Measurements from ENCODE around the gene FGFBP2.

FGFBP2 gene

DNA sequence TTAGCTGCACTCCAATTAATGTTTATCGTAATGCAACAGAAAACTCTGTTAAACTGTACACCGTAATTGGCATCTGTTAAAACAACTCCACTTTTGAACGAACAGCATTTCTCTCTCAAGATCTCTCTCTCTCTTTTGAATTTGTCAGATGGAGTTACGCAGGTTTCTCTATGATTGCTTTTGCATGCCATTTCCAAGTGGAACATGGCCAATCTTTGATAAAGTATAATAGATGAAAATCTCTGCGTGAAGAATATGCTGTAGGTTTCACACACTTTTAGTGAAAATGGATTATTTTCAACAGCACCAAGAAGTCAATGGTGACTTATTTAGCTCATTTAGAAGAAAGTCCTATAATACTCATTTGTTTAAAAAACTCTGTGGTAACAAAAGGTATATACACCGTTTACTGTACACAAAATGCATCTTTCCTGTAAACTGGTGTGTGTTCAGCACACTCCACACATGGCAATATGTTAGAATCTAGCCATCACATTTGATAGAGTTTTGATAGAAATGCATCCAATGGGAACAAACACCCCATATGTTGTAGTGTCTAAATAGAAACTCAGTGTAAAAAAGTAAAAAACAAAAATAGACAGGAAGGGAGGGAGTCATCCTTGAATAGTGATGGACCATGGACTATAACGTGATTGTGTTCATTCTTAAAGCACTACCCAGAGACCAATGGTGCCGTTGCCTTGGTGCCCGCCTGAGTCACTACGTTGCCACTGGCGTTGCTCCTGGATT lies 5.8 kb upstream of the FGFBP2 start:
- FAIRE-seq (no peak), DNase-seq (ENCODE audit: low spot score) (no peak)

DNA sequence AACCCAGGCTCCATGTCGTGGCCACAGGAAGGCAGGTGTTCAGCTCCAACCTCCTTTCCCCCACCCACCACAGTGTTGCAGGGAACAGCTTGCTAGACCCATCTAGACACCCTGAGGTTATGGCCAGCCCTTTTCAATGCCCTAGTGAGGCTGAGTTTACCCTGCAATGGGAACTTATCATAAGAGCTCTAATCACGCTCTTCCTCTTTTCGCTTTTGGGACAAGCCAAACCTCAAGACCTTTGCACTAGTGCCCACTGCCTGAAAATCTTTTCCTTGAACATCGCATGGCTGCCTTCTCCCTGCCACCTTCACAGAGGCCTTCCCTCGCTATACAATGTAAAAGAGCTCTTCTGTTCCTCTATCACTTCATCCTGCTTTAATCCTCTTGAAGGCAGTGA lies 2.4 kb upstream of the FGFBP2 start:
- no peak for FAIRE-seq
- DNase-seq (ENCODE audit: low spot score), result no peak

DNA sequence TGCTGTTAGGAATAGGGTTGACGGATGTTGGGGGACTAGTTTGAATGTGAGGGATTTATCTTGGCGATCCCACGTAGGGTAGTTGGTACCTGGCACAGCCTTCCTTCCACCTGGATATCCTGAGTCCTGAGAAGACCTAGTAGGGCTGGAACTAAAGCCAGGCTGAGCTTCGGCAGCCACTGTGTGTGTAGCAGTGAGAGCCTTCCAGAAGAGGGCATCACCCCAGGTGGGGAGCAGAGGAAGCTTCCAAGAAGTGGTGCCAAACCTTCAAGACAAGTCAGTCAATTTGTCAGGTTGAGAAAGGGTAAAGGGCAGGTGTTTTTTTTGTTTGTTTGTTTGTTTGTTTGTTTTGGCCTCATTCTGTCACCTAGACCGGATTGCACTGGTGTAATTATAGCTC lies 1.2 kb upstream of the FGFBP2 start:
- no peak for FAIRE-seq
- DNase-seq (ENCODE audit: low spot score), result no peak

DNA sequence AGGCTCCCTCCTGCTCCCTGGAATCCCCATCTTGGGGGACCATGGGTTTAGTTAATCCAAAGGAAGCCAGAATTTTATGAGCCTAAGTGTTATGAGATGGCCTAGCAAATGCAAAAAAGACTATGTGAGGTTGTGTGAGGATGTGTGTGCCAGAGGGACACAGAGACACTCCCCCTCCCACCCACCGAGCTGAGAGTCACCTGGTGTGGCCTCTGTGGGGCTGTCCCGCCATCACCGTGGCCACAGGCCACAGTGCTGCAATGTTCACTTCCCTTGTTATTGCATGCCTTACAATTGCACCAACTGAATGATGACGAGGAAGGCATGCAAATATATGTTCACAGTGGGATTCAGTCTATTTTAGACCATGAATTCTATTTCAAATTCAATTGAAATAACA lies 601 bp upstream of the FGFBP2 start:
- DNase-seq (ENCODE audit: low spot score), result no peak
- FAIRE-seq, result no peak

DNA sequence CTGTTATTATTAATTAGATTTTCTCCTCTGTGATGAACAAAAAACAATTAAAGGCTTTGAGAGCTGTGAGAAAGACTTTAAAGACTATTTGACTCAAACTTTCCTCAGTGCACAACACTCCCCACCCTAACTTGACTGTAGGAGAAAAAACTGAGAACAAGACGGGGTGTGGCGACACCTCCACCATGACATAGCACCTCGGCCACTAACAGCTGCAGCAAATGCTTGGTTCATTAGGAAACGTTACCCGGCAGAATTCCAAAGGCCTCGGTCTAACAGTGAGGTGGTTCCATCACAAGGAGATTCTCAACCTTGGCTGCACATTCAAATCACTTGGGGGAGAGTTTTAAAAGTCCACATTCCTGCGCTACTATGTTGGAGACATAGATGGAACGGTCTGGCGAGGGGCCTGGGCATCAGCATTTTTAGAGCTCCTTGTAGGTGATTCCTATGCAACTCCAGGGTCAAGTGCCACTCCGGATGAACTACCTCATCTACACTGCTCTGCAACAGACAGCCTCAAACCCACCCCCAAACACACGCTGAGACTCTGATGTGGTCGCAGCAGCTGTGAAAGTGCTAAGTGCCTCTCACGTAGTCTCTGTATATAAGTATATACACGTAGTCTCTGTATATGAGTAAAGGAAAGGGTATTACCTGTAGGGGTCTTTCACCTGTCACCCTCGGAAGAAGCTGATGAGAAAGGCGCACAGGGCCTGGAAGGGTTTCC lies 1.0 kb downstream of the FGFBP2 start:
- no peak for FAIRE-seq
- no peak for DNase-seq (ENCODE audit: low spot score)

DNA sequence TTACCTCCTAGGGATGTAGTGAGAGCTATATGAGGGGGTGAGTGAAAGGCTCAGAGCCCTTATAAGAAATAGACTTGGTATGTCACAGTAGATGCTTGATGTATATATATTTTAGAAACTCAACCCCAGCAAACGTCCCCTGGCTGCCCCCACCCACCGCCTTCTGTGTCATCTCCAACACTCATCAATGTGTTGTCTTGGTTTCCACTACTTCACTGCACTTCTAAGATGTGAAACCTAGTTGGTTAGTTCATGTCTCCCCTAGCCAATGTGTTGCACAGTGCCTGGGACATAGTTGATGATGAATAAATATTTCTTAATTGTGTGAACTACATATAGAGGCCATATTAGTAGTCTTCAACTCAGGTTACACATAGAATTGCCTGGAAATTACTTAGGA lies 4.4 kb downstream of the FGFBP2 start:
- no peak for DNase-seq (ENCODE audit: low spot score)
- FAIRE-seq, result no peak

DNA sequence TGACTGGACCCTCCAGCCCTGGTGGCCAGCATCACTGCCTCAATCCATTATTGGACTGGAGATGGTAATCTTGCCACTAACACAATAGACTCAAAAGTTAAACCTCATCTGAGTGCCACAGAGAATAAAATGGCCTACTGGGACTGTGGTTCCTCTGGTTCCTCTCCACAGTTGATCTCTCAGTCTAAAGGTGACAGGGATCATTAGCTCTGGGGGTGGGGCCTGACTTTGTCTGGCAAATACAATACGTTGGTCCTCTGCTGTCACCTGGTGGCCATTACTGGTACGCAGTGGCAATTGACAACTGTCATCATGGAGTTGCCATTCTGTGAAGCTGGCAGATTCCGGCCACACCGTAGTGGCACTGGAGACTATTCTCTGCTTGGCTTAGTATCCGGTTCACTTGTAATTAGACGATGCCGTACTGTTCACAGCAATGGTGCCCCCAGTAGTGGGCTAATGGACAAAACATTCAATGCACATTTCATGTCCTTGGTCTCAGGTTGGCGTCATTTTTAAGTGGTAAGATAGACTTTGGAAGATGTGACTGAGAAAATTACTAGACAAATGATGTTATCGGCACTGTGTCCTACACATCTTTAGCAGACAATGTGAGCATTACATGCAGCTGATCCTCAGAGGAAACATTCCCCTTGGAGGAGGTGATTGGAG lies 6.7 kb downstream of the FGFBP2 start:
- FAIRE-seq (peak; percentile 86), DNase-seq (ENCODE audit: low spot score) (peak; percentile 62)

DNA sequence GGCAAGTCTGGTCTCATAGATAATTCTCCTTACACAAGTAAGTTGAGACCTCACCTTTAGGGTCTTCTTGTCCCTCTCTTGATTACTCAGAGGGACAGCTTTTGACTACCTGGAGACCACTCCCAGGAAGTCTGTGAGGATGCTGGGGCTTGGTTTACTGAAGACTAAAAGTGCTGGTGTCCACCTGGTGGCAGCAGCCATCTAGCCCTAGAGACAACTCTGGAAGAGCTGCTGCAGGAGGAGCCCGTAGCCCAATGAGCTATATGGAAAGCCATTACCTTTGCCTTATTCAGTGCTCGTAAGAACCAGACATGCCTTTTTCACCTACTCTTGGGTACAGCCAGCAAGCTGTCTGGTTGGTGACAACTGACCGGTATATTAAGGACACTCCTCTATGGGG lies 7.3 kb downstream of the FGFBP2 start:
- DNase-seq (ENCODE audit: low spot score) (no peak), FAIRE-seq (no peak)

DNA sequence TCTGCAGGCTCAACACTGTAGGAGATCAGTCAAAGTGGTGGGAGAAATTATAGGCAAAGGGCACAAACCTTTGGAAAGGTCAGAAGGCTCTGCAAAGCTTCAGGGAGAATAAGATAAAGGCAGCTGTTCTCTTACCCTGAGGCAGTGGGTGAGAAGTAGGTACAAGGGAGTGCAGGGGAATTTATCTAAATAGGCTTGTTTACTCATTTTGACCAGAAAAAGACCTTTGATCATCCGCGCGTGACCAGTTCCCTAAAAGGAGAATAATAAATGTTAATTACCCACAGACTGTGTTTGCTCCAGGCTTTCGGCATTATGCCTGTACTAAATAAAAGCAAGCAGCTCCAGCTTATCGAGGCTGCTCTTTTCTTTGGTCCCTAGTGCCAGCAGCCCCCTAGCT lies 9.3 kb downstream of the FGFBP2 start:
- DNase-seq (ENCODE audit: low spot score) (no peak), FAIRE-seq (no peak)

DNA sequence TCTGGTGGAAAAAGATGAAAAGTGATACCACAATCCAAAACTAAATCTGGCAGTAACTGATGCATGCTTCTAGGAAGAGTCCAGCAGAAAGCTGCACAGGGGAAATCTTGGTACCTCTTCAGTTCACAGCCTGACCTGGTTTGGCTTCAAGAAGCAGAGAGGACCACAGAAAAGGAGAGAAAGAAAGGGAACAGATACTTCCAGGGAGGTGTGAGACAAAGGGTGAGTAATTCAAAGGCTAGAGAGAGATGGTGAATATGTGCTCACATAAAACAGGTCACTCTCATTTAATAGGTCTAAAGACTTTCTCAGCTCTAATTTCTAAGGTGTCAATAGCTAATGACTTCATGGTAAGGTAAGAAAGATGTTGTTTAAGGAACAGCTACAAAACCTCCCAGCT lies 11.2 kb downstream of the FGFBP2 start:
- no peak for FAIRE-seq

DNA sequence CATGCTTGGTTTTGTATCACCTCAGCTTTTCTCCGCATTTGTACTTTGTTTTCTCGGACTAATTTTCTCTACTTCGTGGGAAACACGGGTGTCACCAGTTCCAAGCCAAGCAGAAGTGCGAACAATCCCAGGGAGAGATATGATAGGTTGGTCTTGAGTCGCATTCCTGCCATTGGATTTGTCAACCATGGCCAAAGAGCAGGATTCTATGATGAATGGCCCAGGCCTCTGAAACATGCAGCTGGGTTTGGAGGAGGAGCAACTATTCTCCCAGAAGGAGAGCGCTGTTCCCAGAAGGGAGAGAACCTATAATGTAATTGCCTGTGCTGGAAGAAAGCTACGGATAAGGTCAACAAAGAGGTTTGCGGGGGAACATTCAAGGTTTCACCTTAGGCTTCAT lies 14.1 kb downstream of the FGFBP2 start:
- DNase-seq (ENCODE audit: low spot score) (no peak), FAIRE-seq (no peak)

More for the DNA sequence above, 11.2 kb downstream of the FGFBP2 start:
- DNase-seq (ENCODE audit: low spot score), result no peak

DNA sequence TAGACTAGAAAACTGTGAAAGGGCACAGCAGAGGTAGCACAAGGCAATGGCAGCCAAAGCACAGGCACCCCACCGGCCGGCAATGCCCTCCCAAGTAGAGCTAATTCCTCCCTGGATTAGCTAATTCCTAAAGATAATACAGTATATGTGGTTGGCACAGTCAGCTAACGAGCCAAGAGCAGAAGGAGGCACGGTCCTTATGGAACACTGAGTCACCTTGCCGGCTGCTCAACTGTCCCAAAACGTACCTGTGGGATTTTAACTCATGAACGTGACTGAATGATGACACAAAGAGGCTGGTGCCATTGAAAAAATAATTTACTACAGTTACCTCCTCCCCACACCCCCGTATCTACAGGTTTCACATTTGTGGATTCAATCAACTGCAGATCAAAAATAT lies 15.3 kb downstream of the FGFBP2 start:
- DNase-seq (ENCODE audit: low spot score) (no peak), FAIRE-seq (no peak)

DNA sequence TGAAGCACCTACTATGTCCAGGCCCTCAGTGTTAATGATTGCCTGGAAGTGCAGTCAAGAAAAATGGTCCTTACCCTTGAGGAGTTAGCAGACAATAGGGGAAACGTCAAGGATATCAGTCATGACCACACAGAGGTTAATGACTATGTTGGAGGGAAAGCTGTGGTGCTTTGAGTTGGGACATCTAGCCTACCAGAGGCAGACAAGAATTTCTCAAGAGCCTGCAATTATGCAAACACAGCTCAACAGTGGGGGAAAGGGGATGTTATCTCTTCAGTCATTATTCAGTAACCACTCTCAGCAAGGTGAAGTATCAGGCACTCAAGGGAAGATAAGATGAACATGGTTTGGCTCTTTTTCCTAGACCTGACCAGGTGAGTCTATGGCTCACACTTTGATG lies 17.5 kb downstream of the FGFBP2 start:
- no peak for FAIRE-seq
- DNase-seq (ENCODE audit: low spot score), result no peak

DNA sequence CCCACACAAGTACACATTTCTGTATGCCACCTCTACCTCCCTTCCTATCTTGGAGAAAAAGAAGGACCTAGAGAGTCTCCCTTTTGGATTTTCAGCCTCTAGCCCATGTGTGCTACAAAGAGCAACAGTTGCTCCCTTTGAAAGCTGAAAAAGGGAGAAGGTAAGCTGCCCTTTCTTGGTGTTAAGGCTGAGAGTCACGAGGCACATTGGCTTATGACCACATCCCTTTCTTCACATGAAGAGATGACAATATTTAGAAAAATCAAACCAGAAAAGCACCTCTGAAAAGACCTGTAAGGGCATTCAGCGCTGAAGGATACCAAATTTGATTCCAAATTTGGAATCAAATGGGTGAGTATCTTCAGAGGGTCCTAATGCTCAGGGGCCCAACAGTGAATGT lies 18.1 kb downstream of the FGFBP2 start:
- no peak for FAIRE-seq
- DNase-seq (ENCODE audit: low spot score), result no peak

DNA sequence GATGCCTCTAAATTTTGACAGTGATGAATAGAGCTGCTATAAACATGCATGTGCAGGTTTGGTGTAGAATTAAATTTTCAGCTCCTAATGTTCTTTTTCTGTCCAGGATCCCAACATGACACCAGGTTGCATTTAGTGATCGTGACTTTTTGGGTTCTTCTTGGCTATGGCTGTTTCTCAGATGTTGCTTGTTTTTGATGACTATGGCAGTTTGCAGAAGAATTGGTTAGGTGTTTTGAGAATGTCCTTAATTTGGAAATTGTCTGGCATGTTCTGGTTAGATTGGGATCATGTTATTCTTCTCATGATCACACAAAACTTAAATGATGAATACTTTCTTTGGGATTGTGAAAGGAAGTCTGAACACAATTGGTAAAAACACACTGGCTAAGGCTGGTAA lies 20.7 kb downstream of the FGFBP2 start:
- FAIRE-seq, result no peak
- DNase-seq (ENCODE audit: low spot score), result no peak

DNA sequence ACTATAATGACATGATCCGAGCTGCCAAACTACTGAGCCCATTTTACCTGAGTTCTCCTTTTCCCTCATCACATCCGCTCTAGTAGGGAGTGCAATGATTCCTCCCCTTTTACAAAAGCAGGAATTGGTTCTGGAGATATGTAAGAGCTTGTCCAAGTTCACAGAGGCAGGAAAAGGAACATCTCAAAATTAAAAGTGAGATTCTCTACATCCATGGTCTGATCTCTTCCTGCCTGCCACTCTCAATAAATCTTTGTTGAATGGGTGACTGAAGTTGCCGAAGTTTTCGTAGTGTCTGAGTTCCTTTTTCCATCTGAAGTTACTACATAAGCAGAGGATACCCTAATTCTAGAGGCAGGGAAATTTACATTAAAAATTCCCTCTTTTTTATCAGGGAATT lies 24.3 kb downstream of the FGFBP2 start, which contains the start of gene FGFBP1:
FGFBP1 (minus strand) TSS at position 101 of the 400 bp plus-strand sequence. CDS start 2,108 bp downstream, outside the sequence.
- no peak for FAIRE-seq
- DNase-seq (ENCODE audit: low spot score), result no peak

DNA sequence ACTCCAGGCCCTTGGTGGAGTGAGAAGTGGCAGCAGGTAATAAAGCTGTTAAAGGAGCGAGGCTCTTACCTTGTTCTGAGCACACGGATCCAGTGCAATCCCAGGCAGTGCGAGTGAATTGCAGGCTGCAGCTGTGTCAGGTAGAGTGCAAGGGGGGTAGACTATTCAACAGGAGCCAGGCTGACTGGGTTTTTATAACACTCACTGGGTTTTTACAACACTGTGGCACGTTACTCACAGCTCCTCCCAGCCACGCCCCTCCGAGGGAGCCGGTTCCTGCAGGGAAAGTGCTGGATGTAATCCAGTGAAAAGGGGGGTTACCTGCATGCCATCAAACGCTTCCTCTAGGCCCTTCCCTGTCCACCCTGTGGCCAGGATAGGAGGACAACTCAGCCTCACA lies 24.8 kb downstream of the FGFBP2 start:
- DNase-seq (ENCODE audit: low spot score), result peak; percentile 21

DNA sequence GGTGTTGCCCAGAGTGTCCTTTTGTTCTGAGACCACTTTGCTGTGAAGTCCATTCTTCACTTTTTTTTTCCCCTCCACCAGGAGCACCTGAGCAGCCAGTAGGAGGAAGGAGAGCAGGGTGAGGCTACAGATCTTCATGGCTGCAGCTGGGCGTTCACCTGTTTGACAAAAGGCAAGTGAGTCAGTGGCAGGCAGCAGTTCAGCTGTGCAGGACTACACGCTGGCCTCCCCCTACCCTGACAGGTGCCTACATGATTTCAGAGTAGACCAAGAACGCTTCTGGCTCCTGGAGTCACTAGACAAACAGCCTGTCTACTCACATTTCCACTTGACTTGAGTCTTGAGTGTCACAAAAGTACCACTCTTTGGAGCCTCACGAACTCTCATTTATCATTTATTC lies 26.5 kb downstream of the FGFBP2 start:
- FAIRE-seq (no peak), DNase-seq (ENCODE audit: low spot score) (no peak)

More for the DNA sequence above, 24.8 kb downstream of the FGFBP2 start:
- FAIRE-seq, result no peak

DNA sequence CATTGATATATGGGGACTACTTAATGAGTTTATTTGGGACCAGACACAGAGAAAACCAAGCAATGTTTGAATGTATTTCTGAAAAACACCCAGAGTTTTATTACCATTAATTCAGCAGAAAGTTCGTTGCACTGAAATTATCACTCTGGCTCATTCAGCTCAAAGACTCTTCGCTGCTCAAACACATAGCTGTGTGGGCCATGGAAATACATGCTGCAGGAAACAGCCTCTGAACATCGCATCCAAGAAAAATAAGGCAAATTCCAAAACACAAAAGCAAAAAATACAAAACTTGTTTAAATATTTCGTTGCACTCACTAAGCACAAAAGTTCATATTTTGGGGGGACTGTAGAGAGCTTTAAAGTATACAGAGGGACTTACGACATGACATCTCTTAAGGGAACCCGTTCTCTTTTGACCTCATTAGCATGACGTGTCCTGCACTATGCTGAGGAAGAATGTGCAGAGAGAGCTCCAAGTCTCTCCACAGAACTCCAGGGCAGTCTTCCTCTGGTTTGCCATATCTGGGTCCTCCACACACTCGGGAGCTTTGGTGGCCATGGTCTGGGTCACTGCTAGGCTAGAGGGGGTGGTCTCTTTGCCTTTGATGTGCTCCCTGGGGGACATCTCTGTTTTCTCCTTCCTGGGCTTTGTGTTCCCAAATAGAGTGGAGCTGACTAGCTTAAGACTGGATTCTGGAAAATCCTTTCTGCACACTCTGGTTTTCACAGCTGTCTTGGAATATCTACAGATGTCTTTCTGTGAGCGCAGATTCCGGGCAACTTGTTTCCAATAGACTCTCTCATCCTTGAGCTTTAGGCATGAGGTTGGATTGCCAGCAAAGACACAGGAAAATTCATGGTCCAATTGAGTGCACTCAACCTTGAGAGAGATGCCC lies 27.2 kb downstream of the FGFBP2 start:
- FAIRE-seq (no peak), DNase-seq (ENCODE audit: low spot score) (no peak)

DNA sequence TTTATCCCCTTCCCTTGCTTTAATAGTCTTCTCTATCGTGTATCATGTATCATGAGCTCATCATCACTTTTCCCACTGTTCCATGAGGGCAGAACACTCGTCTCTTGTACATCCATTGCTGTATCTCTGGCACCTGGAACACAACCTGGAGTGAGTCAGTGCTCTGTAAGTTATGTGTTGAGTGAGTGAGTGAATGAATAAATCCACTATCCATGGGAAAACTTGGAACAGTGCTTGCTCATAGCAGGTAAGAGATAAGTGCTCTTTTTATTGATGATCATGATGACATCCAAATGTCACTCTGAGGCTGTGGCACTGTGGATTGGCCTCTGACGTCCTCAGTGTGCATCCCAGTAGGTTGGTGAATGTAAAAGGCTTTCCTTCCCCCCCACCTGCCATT lies 28.7 kb downstream of the FGFBP2 start:
- no peak for DNase-seq (ENCODE audit: low spot score)
- FAIRE-seq, result no peak

DNA sequence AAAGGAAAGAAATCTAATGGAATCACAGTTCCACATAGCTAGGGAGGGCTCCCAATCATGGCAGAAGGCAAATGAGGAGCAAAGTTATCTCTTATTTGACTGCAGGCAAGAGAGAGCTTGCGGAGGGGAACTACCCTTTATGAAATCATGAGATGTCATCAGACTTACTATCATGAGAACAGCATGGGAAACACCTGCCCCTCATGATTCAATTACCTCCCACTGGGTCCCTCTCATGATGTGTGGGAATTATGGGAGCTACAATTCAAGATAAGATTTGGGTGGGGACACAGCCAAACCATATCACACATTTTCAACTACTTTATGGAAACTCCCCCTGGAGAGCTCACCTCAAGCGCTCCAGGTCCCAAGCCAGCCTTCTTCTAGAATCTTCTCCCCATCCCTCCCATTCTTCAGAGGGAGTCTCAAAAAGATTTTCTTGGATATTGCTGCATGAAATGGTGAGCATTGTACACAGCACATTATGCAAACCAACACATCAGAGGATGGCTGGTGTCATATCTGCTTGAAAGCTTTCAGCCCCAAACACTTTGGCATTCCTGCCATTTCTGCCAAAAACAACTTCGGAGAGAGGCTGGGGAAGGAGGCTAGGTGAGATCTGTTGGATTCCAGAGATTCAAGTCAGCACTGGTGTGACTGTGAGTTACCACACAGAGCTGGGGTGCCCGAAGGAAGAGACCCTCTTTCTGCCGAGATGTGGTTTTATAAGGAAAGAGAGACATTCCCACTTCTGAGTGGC lies 31.3 kb downstream of the FGFBP2 start:
- DNase-seq (ENCODE audit: low spot score), result no peak
- FAIRE-seq, result no peak

Data from urothelium cell line (cell line).